Measurements from ENCODE around the gene CYP3A5. TPM values are rescaled to one million over a fixed set of nuclear protein-coding genes. Genes with fewer than 3 reads are reported as not detected.

Gene CYP3A5
- total RNA-seq, 1 experiment from 2014 or later: 0.74 TPM

DNA sequence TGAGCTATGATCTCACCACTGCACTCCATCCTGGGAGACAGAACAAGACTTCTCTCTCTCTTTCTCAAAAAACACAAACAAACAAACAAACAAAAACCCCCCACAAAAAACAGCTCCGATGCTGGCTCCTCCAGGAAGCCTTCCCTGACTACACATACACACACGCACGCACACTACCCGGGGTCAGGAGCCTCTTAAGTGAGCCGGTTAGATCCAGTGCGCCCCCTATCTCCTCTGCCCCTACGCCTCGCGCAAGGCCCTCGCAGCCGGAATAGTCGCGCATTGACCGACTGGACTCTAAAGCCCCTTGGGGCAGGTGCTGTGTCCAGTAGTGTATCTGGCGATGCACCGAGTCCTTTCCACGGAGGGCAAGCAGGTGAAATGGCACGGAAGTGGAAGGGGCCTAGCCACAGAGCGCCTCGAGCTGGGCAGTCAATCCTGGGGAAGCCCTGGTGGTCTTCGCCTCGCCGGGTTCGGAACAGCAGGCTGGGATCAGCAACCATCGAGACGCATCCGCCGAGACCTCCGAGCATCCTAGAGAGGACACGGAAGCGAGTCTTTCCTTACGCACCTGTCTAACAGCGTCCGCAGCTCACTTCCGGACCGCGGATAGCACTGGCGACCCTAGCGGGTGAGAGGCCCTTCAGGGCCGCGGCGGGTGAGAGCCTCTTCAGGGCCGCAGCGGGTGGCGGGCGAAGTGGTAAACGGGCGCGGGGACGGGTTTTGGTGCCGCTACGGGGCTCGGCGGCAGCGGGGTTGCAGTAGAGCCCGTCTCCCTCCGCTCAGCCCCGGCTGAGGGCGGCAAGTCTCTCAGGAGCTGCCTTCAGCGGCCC, 63.2 kb downstream of the CYP3A5 start, which contains the start of gene ZSCAN25:
Gene ZSCAN25 (plus strand): TSS at position 588 of the 833 bp plus-strand sequence. CDS start 2,661 bp downstream, outside the sequence.
- peak; percentile 92 for DNase-seq (ENCODE audit: extremely low read depth, low read depth)

DNA sequence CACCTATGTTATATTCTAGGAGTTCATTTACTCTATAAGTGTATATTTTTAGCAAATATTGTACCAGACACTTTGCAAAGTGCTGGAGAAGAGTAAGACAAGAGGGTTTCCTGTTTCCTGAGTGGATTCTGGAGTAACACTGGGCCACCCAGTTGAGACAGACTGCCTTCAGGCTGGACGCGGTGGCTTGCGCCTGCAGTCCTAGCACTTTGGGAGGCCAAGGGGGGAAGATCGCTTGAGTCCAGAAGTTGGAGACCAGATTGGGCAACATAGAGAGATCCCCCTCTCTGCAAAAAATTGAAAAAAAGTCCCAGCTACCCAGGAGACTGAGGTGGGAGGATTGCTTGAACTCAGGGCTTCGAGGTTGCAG, 63.8 kb downstream of the CYP3A5 start:
- DNase-seq (ENCODE audit: extremely low read depth, low read depth): no peak

DNA sequence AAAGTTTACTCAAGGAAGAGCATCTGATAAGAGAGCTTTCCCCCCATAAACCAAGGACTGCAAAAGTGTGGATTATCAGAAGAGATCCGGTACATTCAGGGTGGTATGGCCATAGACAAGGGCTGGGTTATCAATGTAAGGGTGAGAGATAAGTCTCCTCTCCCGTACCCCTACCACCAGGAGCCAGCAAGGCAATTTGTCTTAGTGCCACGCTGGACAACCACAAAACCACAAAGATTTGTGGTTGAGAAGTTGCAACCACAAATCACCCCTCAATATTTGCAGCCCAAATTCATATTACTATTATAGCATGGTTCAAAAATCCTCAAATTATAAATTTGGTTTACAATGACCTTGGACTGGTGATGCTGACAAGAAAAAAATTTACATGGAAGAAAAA, 65.3 kb downstream of the CYP3A5 start:
- no peak for DNase-seq (ENCODE audit: extremely low read depth, low read depth)

DNA sequence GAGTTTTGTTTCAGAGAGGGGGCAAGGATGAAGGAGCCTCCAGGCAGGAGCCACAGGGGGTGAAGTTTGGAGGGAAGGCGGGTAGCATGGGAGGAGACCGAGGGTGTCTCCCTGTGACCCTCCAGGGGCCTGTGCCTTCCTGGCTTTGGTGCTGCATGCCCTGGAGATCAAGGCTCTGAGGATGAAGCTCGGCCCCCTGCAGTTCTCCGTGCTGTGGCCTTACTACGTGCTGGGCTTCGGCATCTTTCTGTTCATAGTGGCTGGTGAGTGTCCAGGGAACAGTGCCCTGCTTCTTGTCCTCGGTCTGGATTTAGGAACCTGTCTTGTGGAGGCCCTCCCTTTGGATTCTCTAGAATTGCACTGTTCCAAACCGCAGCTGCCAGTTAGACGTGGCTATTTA, 72.2 kb downstream of the CYP3A5 start:
- DNase-seq (ENCODE audit: extremely low read depth, low read depth): no peak

DNA sequence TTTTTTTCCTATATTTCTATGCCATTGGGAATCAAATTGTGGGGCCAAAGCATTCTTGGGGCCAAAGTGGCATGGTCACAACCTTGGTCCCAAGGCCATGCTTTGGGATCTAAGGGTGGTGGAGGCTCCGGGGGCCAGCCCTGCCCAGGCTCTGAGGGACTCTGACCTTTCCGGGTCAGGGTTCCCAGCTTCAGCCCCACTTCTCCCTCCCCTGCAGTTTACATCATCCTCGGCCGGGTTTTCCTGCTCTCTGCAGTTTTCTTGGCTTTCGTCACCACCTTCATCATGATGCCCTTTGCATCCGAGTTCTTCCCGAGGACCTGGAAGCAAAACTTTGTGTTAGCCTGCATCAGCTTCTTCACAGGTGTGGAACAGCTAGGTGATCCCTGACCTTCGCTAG, 73.3 kb downstream of the CYP3A5 start:
- DNase-seq (ENCODE audit: extremely low read depth, low read depth): no peak

DNA sequence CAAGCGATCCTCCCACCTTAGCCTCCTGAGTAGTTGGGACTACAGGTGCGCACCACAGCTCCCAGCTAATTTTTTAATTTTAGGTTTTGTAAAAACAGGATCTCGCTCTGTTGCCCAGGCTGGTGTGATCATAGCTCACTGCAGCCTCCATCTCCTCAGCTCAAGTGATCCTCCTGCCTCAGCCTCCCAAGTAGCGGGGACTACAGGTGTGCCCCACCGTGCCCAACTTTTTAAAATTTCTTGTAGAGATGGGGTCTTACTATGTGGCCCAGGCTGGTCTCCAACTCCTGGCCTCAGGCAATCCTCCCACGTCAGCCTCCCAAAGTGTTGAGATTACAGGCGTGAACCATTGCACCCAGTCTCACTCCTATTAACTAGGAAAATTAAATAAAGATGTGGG, 74.3 kb downstream of the CYP3A5 start:
- no peak for DNase-seq (ENCODE audit: extremely low read depth, low read depth)

DNA sequence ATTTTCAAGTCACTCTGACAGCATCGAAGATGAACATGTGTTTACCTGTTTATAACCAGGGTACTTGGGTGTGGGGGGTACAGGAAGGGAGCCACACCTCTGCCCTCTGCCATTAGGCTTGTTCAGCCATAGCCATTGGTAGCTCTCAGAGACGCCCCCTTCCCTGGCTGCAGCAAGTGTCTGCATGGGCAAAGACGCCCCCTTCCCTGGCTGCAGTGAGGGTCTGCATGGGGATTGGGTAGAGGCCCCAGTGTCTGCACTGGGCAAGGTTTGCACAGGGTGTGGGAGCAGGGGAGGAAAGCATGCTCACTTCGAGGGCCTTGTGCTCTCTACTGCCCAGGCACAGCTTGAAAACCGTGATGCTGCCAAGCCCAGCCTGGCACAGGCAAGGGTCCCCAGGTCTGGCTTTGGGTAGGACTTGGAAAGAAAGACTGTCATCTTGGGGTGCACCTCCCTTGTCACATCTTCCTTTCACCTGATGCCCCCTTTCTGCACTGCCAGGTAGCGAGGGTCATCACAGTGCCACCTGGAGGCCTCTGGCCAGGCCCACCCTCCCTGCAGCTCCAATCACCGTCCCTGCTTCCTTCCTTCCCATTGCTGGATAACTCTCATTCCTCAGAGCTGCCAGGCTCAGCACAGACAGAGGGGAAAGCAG, 78.0 kb downstream of the CYP3A5 start:
- DNase-seq (ENCODE audit: extremely low read depth, low read depth): no peak

DNA sequence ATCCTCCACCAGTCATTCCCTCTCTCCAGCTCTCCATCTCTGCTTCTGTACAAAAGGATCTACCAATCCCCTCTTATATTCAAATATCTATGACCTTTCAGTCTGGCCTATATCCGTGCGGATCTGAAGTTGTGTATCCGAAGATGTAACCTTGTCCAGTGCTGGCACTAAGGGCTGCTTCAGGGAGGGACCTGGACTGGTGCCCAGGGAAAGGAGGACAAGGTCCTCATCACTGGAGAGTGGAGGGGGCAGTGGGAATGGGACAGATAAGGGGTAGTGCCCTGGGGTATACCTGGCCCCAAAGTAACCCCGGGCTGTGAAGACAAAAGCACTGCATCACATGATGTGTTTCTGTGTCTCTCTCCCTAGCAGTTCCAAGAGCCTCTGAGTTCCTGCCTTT, 80.0 kb downstream of the CYP3A5 start:
- DNase-seq (ENCODE audit: extremely low read depth, low read depth): no peak

Small RNA genes within 50 kb of the gene (small RNA-seq; reads per million reads assigned to genes)
- 0 reads per million in 2 experiments for gene CYP3A51P
- gene CYP3A7-CYP3A51P: 0 reads per million in 2 experiments

Other genes starting within 250 kb of the CYP3A5 start
- gene PTCD1, start 241.2 kb downstream of the CYP3A5 start, total RNA-seq (2014; rRNA removed; shearing (Covaris generic)): 6.1 and 6.4 TPM in 2 replicates
- 37.1 and 42.7 TPM in 2 replicates for gene CPSF4, start 241.1 kb downstream of the CYP3A5 start, total RNA-seq (2014; rRNA removed; shearing (Covaris generic))
- gene ATP5MF, start 213.8 kb downstream of the CYP3A5 start, total RNA-seq (2014; rRNA removed; shearing (Covaris generic)): 598 and 637 TPM in 2 replicates
- 6.8 and 7.0 TPM in 2 replicates for gene ZNF789, start 207.1 kb downstream of the CYP3A5 start, total RNA-seq (2014; rRNA removed; shearing (Covaris generic))
- gene ZNF394, start 179.7 kb downstream of the CYP3A5 start, total RNA-seq (2014; rRNA removed; shearing (Covaris generic)): 17.6 and 18.0 TPM in 2 replicates
- gene ZKSCAN5, start 175.3 kb downstream of the CYP3A5 start, total RNA-seq (2014; rRNA removed; shearing (Covaris generic)): 12.0 and 12.7 TPM in 2 replicates
- gene FAM200A, start 127.9 kb downstream of the CYP3A5 start, total RNA-seq (2014; rRNA removed; shearing (Covaris generic)): 12.1 and 14.0 TPM in 2 replicates
- 68.4 and 83.1 TPM in 2 replicates for gene ZNF655, start 121.4 kb downstream of the CYP3A5 start, total RNA-seq (2014; rRNA removed; shearing (Covaris generic))
- gene TMEM225B, start 81.7 kb downstream of the CYP3A5 start, total RNA-seq (2014; rRNA removed; shearing (Covaris generic)): 0.87 and 1.1 TPM in 2 replicates
- 9.4 and 12.5 TPM in 2 replicates for gene ZSCAN25, start 63.0 kb downstream of the CYP3A5 start, total RNA-seq (2014; rRNA removed; shearing (Covaris generic))
- gene CYP3A7, start 55.2 kb upstream of the CYP3A5 start, total RNA-seq (2014; rRNA removed; shearing (Covaris generic)): not detected in 2 replicates
- gene CYP3A4, start 104.2 kb upstream of the CYP3A5 start, total RNA-seq (2014; rRNA removed; shearing (Covaris generic)): not detected in 2 replicates
- gene CYP3A43, start 148.0 kb upstream of the CYP3A5 start, total RNA-seq (2014; rRNA removed; shearing (Covaris generic)): 0.05 TPM in 1 of 2 replicates, not detected in the other
- gene OR2AE1, start 197.0 kb upstream of the CYP3A5 start, total RNA-seq (2014; rRNA removed; shearing (Covaris generic)): 0.10 TPM in 1 of 2 replicates, not detected in the other
- gene TRIM4, start 239.5 kb upstream of the CYP3A5 start, total RNA-seq (2014; rRNA removed; shearing (Covaris generic)): 31.3 and 39.0 TPM in 2 replicates
- not detected in 2 replicates for gene GJC3, start 249.6 kb upstream of the CYP3A5 start, total RNA-seq (2014; rRNA removed; shearing (Covaris generic))

Data from NCI-H460 (cell line).